ENCODE measurements around the gene ZNF358. TPM values are rescaled to one million over a fixed set of nuclear protein-coding genes. Genes with fewer than 3 reads are reported as not detected.

ZNF358 gene
- total RNA-seq, 1 experiment from 2014 or later = 30.2 TPM

GRCh38 chr19:7556696-7557315, 40.9 kb downstream of the ZNF358 start:
- no peak overlapping the region for H3K27ac ChIP-seq (ENCODE audit: low read length)
- no peaks in the 10 kb centered on the region for H3K36me3 ChIP-seq (ENCODE audit: control insufficient read depth, insufficient read depth, low read length)
- POLR2A ChIA-PET = no interaction called here
- BruUV-seq (replicated peaks) = no TSS peak
- H3K27me3 ChIP-seq (ENCODE audit: control insufficient read depth, insufficient read depth, low read length) = no peaks in the 10 kb centered on the region
- H3K4me3 ChIP-seq (ENCODE audit: low read depth in 2 of 2, low read length in 2 of 2) = no peak overlapping the region
- TF ChIP-seq CTCF (IDR thresholded peaks at IDR 0.05) (no peak), REST (IDR thresholded peaks at IDR 0.05; ENCODE audit: insufficient read depth in 1 of 2, low read depth in 2 of 2, low read length in 1 of 2) (no peak), SIN3A (IDR thresholded peaks at IDR 0.05; ENCODE audit: borderline replicate concordance, insufficient read depth, low read depth, low read length) (no peak), TCF7L2 (IDR thresholded peaks at IDR 0.05; ENCODE audit: low read depth, low read length) (no peak), POLR2AphosphoS5 (IDR thresholded peaks at IDR 0.05; ENCODE audit: low read depth, low read length) (no peak)
- intact Hi-C loops (cut with micrococcal nuclease; ENCODE audit: unreplicated experiment) = no loop called here
- CTCF ChIA-PET = no interaction called here
- no peaks in the 10 kb centered on the region for H3K4me1 ChIP-seq (ENCODE audit: control insufficient read depth, insufficient read depth, low read length)
- in situ Hi-C loops (cut with HindIII; ENCODE audit: low pct_unique_long_range_greater_than_20kb, low sequenced_read_pairs) = no loop called here
- H3K9me3 ChIP-seq (ENCODE audit: control insufficient read depth, insufficient read depth, low read depth, low read length) = no peaks in the 10 kb centered on the region
- no peak for ATAC-seq
- DNase-seq (ENCODE audit: low read depth, low spot score) = no peak

- intact Hi-C loops (cut with micrococcal nuclease; ENCODE audit: unreplicated experiment) = no loop called here
- Histone ChIP-seq H3K9me3 (ENCODE audit: control insufficient read depth, insufficient read depth, low read depth, low read length) (no peaks in the 10 kb centered on the region), H3K27me3 (ENCODE audit: control insufficient read depth, insufficient read depth, low read length) (no peaks in the 10 kb centered on the region), H3K4me1 (ENCODE audit: control insufficient read depth, insufficient read depth, low read length) (no peaks in the 10 kb centered on the region), H3K27ac (ENCODE audit: low read length) (no peak overlapping the region), H3K4me3 (ENCODE audit: low read depth in 2 of 2, low read length in 2 of 2) (no peak overlapping the region), H3K36me3 (ENCODE audit: control insufficient read depth, insufficient read depth, low read length) (no peaks in the 10 kb centered on the region)
- no TSS peak for BruUV-seq (replicated peaks)
- in situ Hi-C loops (cut with HindIII; ENCODE audit: low pct_unique_long_range_greater_than_20kb, low sequenced_read_pairs) = no loop called here
- ATAC-seq = no peak
- no peak for DNase-seq (ENCODE audit: low read depth, low spot score)
- ChIA-PET POLR2A (no interaction called here), CTCF (no interaction called here)
- TF ChIP-seq TCF7L2 (IDR thresholded peaks at IDR 0.05; ENCODE audit: low read depth, low read length) (no peak), SIN3A (IDR thresholded peaks at IDR 0.05; ENCODE audit: borderline replicate concordance, insufficient read depth, low read depth, low read length) (no peak), REST (IDR thresholded peaks at IDR 0.05; ENCODE audit: insufficient read depth in 1 of 2, low read depth in 2 of 2, low read length in 1 of 2) (no peak), POLR2AphosphoS5 (IDR thresholded peaks at IDR 0.05; ENCODE audit: low read depth, low read length) (no peak), CTCF (IDR thresholded peaks at IDR 0.05) (no peak)
Observed at GRCh38 chr19:7558667-7559066, 42.8 kb downstream of the ZNF358 start.

Data from Panc1 (cell line).